RWPE1 (cell line): ENCODE data around the gene CD79B.

ENCODE experiments used
- CTCF ChIA-PET: fragments of 350-600 bp; sonication (Branson Sonifier 250); formaldehyde crosslinking; extraction: SDS; loops from one replicate; lab custom pipeline; 2021; lab: Yijun Ruan, JAX
- POLR2A ChIA-PET: fragments of 400-600 bp; formaldehyde crosslinking; extraction: SDS; loops from one replicate; lab custom pipeline; 2020; ENCODE audit warnings: antibody characterized with exemption; ENCODE audit not compliant: low non-redundant PET; lab: Yijun Ruan, JAX
- DNase-seq: peaks from one replicate; pipeline ENCODE4 v3.0.0; 2012; ENCODE audit warnings: low spot score
- H3K27ac ChIP-seq: fragments of 450-650 bp; 2 replicates; pipeline ENCODE4 v1.5.1; 2017
- TF ChIP-seq, protein P1 (sequence below): fragments of 450-650 bp; conservative IDR thresholded peaks from 2 replicates; pipeline ENCODE4 v1.5.1; 2017; ENCODE audit warnings: low read depth, mild to moderate bottlenecking

The CD79B gene

GRCh38 chr17:63931981-63932561 lies at the start of gene CD79B:
TSS of gene CD79B (minus strand) at chr17:63932331. CDS start at chr17:63932261, 70 bp downstream.
- H3K27ac ChIP-seq = no peak within 1 kb of the TSS
- CTCF ChIA-PET = interaction anchor here (0.5 to 0.9 kb wide), 2 partner anchors 14 to 275 kb away, joined by 3 to 5 read pairs; no protein-coding TSS in a partner anchor
- DNase-seq = no peak
- POLR2A ChIA-PET = no interaction called here
- TF ChIP-seq, protein P1, sequence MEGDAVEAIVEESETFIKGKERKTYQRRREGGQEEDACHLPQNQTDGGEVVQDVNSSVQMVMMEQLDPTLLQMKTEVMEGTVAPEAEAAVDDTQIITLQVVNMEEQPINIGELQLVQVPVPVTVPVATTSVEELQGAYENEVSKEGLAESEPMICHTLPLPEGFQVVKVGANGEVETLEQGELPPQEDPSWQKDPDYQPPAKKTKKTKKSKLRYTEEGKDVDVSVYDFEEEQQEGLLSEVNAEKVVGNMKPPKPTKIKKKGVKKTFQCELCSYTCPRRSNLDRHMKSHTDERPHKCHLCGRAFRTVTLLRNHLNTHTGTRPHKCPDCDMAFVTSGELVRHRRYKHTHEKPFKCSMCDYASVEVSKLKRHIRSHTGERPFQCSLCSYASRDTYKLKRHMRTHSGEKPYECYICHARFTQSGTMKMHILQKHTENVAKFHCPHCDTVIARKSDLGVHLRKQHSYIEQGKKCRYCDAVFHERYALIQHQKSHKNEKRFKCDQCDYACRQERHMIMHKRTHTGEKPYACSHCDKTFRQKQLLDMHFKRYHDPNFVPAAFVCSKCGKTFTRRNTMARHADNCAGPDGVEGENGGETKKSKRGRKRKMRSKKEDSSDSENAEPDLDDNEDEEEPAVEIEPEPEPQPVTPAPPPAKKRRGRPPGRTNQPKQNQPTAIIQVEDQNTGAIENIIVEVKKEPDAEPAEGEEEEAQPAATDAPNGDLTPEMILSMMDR = no peak

- CTCF ChIA-PET = interaction anchor here (1.5 kb wide), 1 partner anchor 11 kb away, joined by 3 read pairs; no protein-coding TSS in a partner anchor
- POLR2A ChIA-PET = no interaction called here
- no peak for DNase-seq
- TF ChIP-seq, protein P1 = no peak
- H3K27ac ChIP-seq = no peak overlapping the region
Measured at GRCh38 chr17:63978272-63979200, 46.4 kb upstream of the CD79B start.

GRCh38 chr17:63976702-63977101 lies 44.6 kb upstream of the CD79B start:
- POLR2A ChIA-PET = no interaction called here
- TF ChIP-seq, protein P1 = no peak
- no peak for DNase-seq
- no peak overlapping the region for H3K27ac ChIP-seq
- CTCF ChIA-PET = interaction anchor here (1.1 kb wide), 1 partner anchor 14 kb away, joined by 4 read pairs; no protein-coding TSS in a partner anchor

DNA sequence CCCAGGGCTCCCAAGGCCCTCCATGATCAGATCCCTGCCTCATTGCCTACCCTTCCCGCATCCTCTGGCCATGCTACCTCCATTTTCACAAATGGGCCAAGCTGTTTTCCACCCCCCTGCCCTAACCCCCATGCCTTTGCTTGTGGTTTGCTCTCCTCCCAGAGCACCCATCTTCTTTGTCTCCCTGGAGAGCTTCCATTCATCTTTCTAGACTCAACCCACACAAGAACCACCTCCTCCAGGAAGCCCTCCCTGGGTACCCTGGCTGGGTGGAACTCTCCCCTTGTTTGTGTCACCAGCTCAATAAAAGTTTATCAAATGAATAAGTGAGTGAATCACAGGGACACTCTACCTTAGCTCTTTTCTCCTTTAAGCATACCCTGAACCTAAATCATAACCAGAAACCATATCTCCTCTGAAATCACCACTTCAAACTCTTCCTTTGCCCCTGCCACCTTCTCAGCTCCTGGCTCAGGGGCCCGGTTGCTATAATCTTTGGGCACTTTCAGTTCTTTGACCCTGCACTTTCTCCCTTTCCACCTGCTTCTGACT lies 43.5 kb upstream of the CD79B start:
- CTCF ChIA-PET = interaction anchor here (1.0 to 1.4 kb wide), 2 partner anchors 28 to 29 kb away, joined by 3 to 8 read pairs; no protein-coding TSS in a partner anchor
- TF ChIP-seq, protein P1 = no peak
- DNase-seq = no peak
- POLR2A ChIA-PET = no interaction called here
- H3K27ac ChIP-seq = 0 out of 2 replicates have a peak overlapping the region, but pooled peaks have one; percentile 72

DNA sequence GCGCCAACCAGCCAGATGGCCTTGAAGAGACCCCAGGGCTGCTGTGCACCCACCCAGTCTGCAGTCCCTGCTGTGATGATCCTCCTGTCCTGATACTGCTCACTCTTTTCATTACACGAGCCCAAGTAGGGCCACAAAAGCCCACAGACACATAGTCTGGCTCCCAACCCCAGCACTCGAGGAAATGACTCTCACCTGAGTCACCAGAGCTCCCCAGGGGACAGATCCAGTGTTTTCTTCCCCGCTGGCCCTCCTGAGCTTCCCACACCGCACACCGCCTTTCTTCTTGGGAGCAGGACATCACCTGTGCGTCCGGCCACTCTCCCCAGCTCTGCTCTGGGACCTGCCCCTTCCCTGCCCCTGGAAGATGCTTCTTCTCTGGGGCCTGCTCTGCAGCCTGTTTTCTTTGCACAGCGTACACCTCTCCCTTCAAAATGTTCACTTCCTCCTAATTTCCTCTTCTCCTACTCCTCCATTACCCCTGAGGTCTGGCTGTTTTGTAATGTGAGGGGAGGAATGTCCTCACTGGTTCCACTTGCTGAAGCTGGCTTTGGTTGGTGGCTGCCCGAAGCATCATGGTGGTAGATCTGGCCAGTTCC lies 42.6 kb upstream of the CD79B start:
- TF ChIP-seq, protein P1 = no peak
- CTCF ChIA-PET = interaction anchor here (1.0 to 1.4 kb wide), 2 partner anchors 27 to 28 kb away, joined by 3 to 8 read pairs; no protein-coding TSS in a partner anchor
- DNase-seq = peak; percentile 78
- peak overlapping the region; percentile 72 for H3K27ac ChIP-seq
- POLR2A ChIA-PET = no interaction called here
